Mesodermal cell (in vitro differentiated cells): ENCODE results near the gene NSMCE1.
A peak's percentile ranks its signal among the peaks of the same experiment; 100 is the strongest.

ENCODE experiments used
- H3K27ac ChIP-seq: 2 replicates; pipeline ENCODE4 v1.7.0; 2013; ENCODE audit warnings: mild to moderate bottlenecking, low read depth, low read length, moderate library complexity; ENCODE audit not compliant: severe bottlenecking
- H3K36me3 ChIP-seq: 2 replicates; pipeline ENCODE4 v1.7.1; 2013; ENCODE audit warnings: mild to moderate bottlenecking, low read length, moderate library complexity; ENCODE audit not compliant: control insufficient read depth, insufficient read depth
- H3K4me1 ChIP-seq: one replicate; pipeline ENCODE4 v1.7.1; 2013; ENCODE audit warnings: mild to moderate bottlenecking, low read length; ENCODE audit not compliant: insufficient read depth, control insufficient read depth, poor library complexity, severe bottlenecking
- H3K4me3 ChIP-seq: 2 replicates; pipeline ENCODE4 v1.7.0; 2013; ENCODE audit warnings: low read length, control low read depth, mild to moderate bottlenecking; ENCODE audit not compliant: insufficient read depth, poor library complexity, severe bottlenecking; ENCODE audit errors: extremely low read depth
- H3K9me3 ChIP-seq: 2 replicates; pipeline ENCODE4 v1.7.1; 2013; ENCODE audit warnings: mild to moderate bottlenecking, low read length, moderate library complexity; ENCODE audit not compliant: control insufficient read depth
- WGBS, 2 experiments: methylation state at CpG; one replicate each; pipeline ENCODE4 v1.1.5; 2013; ENCODE audit warnings: missing lambda C conversion rate in 2 of 2; ENCODE audit not compliant: insufficient coverage in 2 of 2; 5-methylcytosine and 5-hydroxymethylcytosine counted together

Gene NSMCE1

DNA sequence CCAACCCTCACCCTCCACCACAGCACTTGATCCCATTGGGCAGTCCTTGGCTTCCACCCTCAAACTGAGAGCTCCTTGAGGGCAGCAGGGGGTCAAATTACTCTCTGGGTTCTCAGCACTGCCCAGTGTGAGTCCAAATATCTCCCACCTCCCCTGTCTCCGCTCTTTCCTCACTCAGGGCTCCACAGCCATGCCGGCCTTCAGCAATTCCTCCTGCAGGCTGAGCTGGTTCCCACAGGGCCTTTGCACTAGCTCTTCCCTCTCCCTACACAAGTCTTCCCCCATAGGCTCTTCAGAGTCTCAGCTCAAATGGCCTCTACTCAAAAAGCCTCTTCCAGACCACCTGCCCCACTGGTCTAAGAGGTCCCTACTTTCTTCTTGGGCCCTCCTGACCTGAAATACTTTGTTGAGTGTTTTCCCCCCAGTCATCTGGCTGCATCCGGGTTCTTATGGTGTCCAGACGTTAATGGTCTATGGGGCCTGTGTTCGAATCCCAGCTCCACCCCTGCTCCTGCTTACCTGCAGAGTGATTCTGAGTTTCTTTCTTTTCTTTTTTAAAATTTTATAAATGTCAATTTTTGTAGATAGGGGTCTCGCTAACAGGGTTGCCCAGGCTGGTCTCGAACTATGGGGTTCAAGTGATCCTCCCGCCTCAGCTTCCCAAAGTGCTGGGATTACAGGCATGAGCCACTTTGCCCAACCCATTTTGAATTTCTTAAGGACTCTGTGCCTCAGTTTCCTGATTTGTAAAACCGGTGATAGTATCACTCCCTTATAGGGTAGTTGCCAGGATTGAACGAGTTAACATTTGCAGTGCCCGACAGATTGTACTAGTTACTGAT, 44.2 kb upstream of the NSMCE1 start:
- peaks cover 10% of the 10 kb centered on the region for H3K4me1 ChIP-seq
- H3K4me3 ChIP-seq = peak overlapping the region; percentile 79
- H3K9me3 ChIP-seq = peaks cover 6% of the 10 kb centered on the region
- H3K36me3 ChIP-seq = no peaks in the 10 kb centered on the region
- WGBS, 2 experiments = 80 to 81% methylated on average over 7 to 9 of the region's 11 CpGs
- H3K27ac ChIP-seq = no peak overlapping the region

GRCh38 chr16:27311897-27312303, 43.3 kb upstream of the NSMCE1 start:
- 97% methylated on average over 5 to 6 of the region's 7 CpGs for WGBS, 2 experiments
- Histone ChIP-seq H3K27ac (no peak overlapping the region), H3K4me3 (no peak overlapping the region), H3K36me3 (no peaks in the 10 kb centered on the region), H3K9me3 (peaks cover 6% of the 10 kb centered on the region), H3K4me1 (peaks cover 10% of the 10 kb centered on the region)

GRCh38 chr16:27311448-27311830, 42.9 kb upstream of the NSMCE1 start:
- H3K4me3 ChIP-seq = no peak overlapping the region
- H3K9me3 ChIP-seq = peaks cover 6% of the 10 kb centered on the region
- H3K27ac ChIP-seq = no peak overlapping the region
- no peaks in the 10 kb centered on the region for H3K36me3 ChIP-seq
- peaks cover 10% of the 10 kb centered on the region for H3K4me1 ChIP-seq
- WGBS, 2 experiments = 87 to 88% methylated on average over 7 of the region's 8 CpGs

GRCh38 chr16:27310576-27311447, 42.2 kb upstream of the NSMCE1 start:
- Histone ChIP-seq H3K9me3 (peaks cover 6% of the 10 kb centered on the region), H3K4me3 (no peak overlapping the region), H3K27ac (no peak overlapping the region), H3K4me1 (peaks cover 10% of the 10 kb centered on the region), H3K36me3 (no peaks in the 10 kb centered on the region)
- WGBS, 2 experiments = 87 to 88% methylated on average over 12 to 15 of the region's 16 CpGs

DNA sequence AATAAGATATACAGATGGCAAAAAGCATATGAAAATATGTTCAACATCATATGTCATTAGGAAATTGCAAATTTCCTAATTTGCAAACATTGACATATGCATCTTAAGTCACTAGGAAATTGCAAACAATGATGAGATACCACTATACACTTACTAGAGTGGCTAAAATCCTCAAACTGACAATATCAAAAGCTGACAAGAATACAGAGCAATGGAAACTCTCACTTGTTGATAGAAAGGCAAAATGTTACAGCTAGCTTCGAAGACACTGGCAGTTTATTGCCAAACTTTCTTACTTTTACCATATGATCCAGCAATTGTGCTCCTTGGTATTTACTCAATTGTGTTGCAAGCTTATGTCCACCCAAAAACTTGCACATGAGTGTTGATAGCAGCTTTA, 40.2 kb upstream of the NSMCE1 start:
- no peak overlapping the region for H3K4me3 ChIP-seq
- no peak overlapping the region for H3K27ac ChIP-seq
- H3K9me3 ChIP-seq = peaks cover 6% of the 10 kb centered on the region
- no peaks in the 10 kb centered on the region for H3K36me3 ChIP-seq
- no peaks in the 10 kb centered on the region for H3K4me1 ChIP-seq
- 67 to 80% methylated on average over 1 of the region's 1 CpG for WGBS, 2 experiments

DNA sequence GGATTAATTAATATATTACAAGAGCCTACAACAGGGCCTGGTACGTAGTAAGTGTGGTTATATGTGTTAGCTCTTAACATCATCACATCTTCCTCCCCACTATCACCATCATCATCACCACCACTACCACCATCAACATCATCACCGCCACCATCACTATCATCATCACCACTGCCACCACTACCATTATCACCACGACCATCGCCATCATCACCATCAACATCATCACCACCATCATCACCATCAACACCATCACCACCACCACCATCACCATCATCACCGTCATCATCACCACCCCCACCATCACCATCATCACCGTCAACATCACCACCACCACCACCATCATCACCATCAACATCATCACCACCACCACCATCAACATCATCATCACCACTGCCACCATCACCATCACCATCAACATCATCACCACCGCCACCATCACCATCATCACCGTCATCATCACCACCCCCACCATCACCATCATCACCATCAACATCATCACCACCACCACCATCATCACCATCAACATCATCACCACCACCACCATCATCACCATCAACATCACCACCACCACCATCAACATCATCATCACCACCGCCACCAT, 37.4 kb upstream of the NSMCE1 start:
- 95 to 97% methylated on average over 4 to 7 of the region's 9 CpGs for WGBS, 2 experiments
- Histone ChIP-seq H3K4me1 (no peaks in the 10 kb centered on the region), H3K9me3 (peaks cover 6% of the 10 kb centered on the region), H3K4me3 (no peak overlapping the region), H3K27ac (no peak overlapping the region), H3K36me3 (no peaks in the 10 kb centered on the region)

DNA sequence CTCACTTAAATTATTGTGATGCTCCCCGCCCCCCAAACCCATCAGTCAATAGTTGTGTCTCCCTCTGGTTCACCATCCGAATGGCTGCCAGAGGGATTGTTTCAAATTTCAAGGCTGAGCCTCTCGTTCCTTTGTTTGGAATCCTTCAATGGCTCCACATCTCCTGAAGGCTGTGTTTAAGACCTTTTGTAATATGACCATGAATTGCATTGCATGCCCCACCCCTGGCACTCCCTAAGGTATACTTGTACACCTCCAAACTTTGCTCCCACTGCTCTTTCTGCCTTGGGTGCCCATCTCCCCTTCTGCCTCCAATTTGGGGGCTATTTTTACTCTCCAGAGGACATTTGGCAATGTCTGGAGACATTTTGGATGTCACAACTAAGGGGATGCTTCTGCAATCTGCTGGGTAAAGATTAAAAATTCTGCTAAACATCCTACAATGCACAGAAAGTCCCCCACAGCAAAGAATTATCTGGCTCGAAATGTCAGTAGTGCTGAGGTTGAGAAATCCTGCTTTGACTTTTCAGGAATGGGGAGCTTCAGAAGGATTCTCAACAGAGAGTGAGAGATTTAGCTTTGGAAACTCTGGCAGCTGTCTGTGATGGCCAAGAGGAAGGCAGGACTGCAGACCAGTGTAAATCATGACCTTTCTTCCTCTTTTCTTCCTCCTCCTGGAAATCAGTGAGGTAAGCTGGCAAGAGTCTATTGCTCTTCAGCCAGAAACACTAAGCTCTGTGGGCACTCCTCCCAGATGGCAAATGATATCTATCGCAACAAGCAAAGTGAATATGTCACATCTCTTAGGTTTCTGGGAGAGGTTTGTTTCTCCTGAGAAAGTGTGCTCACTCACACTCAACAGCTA, 36.5 kb upstream of the NSMCE1 start:
- 86 to 89% methylated on average over 3 to 5 of the region's 5 CpGs for WGBS, 2 experiments
- H3K4me3 ChIP-seq = no peak overlapping the region
- no peak overlapping the region for H3K27ac ChIP-seq

GRCh38 chr16:27304102-27304501, 35.5 kb upstream of the NSMCE1 start:
- no peaks in the 10 kb centered on the region for H3K4me1 ChIP-seq
- no peaks in the 10 kb centered on the region for H3K36me3 ChIP-seq
- H3K27ac ChIP-seq = no peak overlapping the region
- H3K4me3 ChIP-seq = no peak overlapping the region
- WGBS, 2 experiments = 67 to 100% methylated on average over 1 of the region's 2 CpGs
- H3K9me3 ChIP-seq = peaks cover 5% of the 10 kb centered on the region

More for the DNA sequence above, 36.5 kb upstream of the NSMCE1 start:
- H3K9me3 ChIP-seq = peaks cover 6% of the 10 kb centered on the region
- H3K36me3 ChIP-seq = no peaks in the 10 kb centered on the region
- H3K4me1 ChIP-seq = no peaks in the 10 kb centered on the region

DNA sequence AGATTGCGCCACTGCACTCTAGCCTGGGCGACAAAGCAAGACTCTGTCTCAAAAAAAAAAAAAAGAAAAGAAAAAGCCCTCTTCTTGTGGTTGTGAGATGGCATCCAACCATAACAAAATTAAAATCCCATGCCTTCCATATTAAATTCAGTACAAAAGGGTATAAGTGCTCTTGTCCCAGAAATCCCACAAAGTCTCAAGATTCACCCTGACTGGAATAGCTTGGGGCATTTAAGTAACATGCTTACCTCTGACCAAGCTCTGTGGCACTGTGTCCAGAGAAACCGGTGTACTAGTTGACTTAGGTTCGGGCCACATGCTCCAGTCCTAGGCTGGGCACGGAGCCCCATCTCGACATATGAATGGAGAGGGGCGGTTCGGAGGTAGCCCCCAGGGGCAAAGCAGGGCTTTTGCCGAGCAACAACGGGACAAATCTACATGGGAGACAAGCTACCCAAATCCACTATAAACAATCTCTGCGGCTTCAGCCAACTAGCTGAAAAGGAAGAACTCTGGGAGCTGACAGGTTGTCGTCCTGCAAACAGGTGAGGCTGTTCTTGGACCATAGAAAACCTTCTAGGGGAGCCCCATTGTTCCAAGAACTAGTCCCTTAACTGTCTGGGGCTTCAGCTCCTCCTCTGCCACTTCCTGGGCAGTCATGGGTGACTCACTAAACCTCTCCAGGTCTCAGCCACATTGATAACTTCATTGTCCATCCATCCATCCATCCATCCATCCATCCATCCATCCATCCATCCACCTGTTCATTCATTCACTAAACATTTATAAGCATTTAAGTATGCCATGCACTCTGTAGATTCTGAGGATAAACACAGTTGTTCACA, 34.9 kb upstream of the NSMCE1 start:
- Histone ChIP-seq H3K4me1 (no peaks in the 10 kb centered on the region), H3K9me3 (no peaks in the 10 kb centered on the region), H3K36me3 (no peaks in the 10 kb centered on the region), H3K4me3 (no peak overlapping the region), H3K27ac (no peak overlapping the region)
- 67 to 86% methylated on average over 2 to 9 of the region's 12 CpGs for WGBS, 2 experiments
